ENCODE results near the gene FBXW8.

DNA sequence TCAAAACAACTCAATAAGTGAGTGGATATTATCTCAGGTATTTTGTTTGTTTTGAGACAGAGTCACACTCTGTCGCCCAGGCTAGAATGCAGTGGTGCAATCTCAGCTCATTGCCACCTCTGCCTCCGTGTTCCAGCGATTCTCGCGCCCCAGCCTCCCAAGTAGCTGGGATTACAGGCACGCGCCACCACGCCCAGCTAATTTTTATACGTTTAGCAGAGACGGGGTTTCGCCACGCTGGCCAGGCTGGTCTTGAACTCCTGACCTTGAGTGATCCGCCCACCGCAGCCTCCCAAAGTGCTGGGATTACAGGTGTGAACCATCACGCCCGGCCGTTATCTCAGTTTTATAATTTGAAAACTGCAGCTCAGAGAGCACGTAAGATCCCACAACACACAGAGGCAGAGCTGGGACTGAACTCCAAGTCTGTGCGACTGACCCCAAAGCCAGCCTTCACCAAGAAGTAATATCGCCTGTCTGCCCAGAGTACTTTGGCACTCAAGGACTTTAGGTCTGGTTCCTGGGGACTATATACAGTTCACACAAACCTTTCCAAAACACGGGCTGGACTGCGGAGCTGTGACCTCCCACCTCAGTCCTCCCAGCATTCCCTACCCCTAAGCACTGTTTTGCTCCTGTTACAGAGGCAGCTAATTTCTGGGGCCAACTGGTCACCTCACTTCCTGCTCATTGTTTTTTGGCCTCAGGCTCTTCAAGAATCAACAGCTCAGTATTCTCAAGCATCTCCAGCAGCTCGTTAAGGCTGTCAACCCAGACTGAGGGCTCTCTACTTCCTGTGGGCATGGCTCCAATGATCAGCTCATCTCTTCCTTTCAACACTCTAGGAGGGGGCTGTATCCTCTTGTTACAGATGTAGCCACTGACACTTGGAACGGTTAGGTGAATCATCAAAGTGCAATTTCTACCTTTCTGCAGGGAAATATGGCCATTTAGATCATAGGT, 165.9 kb downstream of the FBXW8 start:
- TF ChIP-seq, protein P1, sequence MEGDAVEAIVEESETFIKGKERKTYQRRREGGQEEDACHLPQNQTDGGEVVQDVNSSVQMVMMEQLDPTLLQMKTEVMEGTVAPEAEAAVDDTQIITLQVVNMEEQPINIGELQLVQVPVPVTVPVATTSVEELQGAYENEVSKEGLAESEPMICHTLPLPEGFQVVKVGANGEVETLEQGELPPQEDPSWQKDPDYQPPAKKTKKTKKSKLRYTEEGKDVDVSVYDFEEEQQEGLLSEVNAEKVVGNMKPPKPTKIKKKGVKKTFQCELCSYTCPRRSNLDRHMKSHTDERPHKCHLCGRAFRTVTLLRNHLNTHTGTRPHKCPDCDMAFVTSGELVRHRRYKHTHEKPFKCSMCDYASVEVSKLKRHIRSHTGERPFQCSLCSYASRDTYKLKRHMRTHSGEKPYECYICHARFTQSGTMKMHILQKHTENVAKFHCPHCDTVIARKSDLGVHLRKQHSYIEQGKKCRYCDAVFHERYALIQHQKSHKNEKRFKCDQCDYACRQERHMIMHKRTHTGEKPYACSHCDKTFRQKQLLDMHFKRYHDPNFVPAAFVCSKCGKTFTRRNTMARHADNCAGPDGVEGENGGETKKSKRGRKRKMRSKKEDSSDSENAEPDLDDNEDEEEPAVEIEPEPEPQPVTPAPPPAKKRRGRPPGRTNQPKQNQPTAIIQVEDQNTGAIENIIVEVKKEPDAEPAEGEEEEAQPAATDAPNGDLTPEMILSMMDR (IDR thresholded peaks at IDR 0.05) = no peak
- TF ChIP-seq EZH2 (IDR thresholded peaks at IDR 0.05; ENCODE audit: borderline replicate concordance, insufficient read depth, low read depth, low read length, poor library complexity, severe bottlenecking) = no peak
